ENCODE measurements around the gene LMAN1L.
A peak's percentile ranks its signal among the peaks of the same experiment; 100 is the strongest.

DNA sequence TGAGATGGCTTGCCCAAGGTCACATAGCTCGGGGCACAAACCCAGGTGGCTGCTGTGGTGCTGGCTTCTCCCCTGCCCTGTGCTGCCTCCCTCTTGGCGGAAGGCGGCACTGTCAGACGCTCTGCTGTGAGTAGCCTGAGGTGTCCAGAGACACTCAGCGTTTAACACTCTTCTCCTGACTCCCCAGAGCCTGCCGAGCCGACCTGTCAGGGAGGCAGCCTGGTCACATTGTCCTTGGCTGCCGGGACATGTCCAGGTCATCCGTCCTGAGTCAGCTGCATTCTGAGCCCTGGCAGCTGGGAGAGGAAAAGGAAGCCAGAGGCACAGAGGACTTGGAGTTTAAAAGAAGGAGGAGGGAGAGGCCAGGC, 4.7 kb downstream of the LMAN1L start:
- TF ChIP-seq CTCF (IDR thresholded peaks at IDR 0.05) = peak in 4 of 6 experiments; percentile 7 to 74 (median 60)
- peak in 1 of 2 donors; percentile 21 for TF ChIP-seq POLR2A (IDR thresholded peaks at IDR 0.05)

Data from Peyer's patch (tissue), 4 donors.